ENCODE data around the gene KSR2.
A peak's percentile ranks its signal among the peaks of the same experiment; 100 is the strongest.

Gene KSR2

GRCh38 chr12:117908411-117908810 lies 60.4 kb downstream of the KSR2 start:
- H2BK12ac ChIP-seq (ENCODE audit: low read length) = no peak overlapping the region
- WGBS (ENCODE audit: extremely low coverage, insufficient coverage, insufficient read length) = no CpG with 5 or more reads among the region's 5 CpGs
- peak; percentile 52 to 91 for DNase-seq
- H3K4ac ChIP-seq (ENCODE audit: low read depth, low read length) = no peak overlapping the region
- no peaks in the 10 kb centered on the region for H3K9me3 ChIP-seq (ENCODE audit: insufficient read depth, low read depth, low read length)
- no peaks in the 10 kb centered on the region for H3K79me2 ChIP-seq (ENCODE audit: control insufficient read depth, insufficient read depth, low read length, poor library complexity)
- H3K79me1 ChIP-seq (ENCODE audit: low read length) = no peaks in the 10 kb centered on the region
- no peak overlapping the region for H3K14ac ChIP-seq (ENCODE audit: low read length)
- no peak overlapping the region for H4K91ac ChIP-seq (ENCODE audit: low read depth, low read length)
- no peak overlapping the region for H3K18ac ChIP-seq (ENCODE audit: low read length)
- H4K12ac ChIP-seq (ENCODE audit: low read depth, low read length) = no peak overlapping the region
- H3K27ac ChIP-seq (ENCODE audit: low read depth, low read length) = no peak overlapping the region
- H3K9ac ChIP-seq (ENCODE audit: low read length) = no peak overlapping the region
- H2BK120ac ChIP-seq (ENCODE audit: insufficient read depth, low read length, poor library complexity) = no peak overlapping the region
- H2AK5ac ChIP-seq (ENCODE audit: low read length) = no peak overlapping the region
- no peak overlapping the region for H2BK5ac ChIP-seq (ENCODE audit: low read depth, low read length, poor library complexity)
- H3K4me1 ChIP-seq (ENCODE audit: control insufficient read depth in 1 of 2, insufficient read depth in 2 of 2, low read length in 2 of 2) = no peaks in the 10 kb centered on the region
- no peaks in the 10 kb centered on the region for H3K36me3 ChIP-seq (ENCODE audit: control insufficient read depth in 1 of 2, insufficient read depth in 2 of 2, low read length in 2 of 2)
- H3K27me3 ChIP-seq (ENCODE audit: insufficient read depth, low read length) = no peaks in the 10 kb centered on the region
- no peak overlapping the region for H2AFZ ChIP-seq (ENCODE audit: insufficient read depth, low read length, poor library complexity)
- no peak overlapping the region for H3K4me2 ChIP-seq (ENCODE audit: low read length)
- H3K4me3 ChIP-seq (ENCODE audit: low read depth, low read length) = no peak overlapping the region
- H3K23ac ChIP-seq (ENCODE audit: low read length) = no peak overlapping the region
- no peak overlapping the region for H4K8ac ChIP-seq (ENCODE audit: low read depth, low read length)

DNA sequence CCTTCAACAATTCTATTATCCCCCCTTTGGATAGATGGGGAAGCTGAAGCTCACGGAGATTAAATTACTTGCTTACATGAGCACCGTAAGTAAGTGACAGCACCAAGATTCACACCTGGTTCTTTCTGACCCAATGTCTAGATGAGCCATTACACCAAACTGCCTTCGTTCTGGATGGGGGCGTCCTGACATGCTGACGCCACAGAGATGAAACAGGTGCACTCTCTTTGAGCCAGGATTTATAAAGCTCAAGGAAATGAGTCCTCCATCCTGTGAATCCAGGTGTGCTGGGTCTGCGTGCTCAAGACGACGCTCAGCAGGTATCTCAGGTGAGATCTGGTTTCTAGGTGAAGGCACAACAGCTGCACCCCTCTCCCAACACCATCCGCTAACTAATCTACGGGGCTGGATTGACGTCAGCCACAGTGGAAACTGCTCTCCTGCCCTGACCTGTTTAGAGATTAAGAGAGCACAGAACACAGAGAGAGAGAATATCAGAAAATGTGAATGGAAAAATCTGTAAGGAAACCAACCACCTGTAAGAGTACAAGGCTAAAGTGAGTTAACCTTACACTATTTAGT lies 61.6 kb downstream of the KSR2 start:
- Histone ChIP-seq H3K4me3 (ENCODE audit: low read depth, low read length) (no peak overlapping the region), H3K4me2 (ENCODE audit: low read length) (no peak overlapping the region), H2BK5ac (ENCODE audit: low read depth, low read length, poor library complexity) (no peak overlapping the region), H3K14ac (ENCODE audit: low read length) (no peak overlapping the region), H2BK120ac (ENCODE audit: insufficient read depth, low read length, poor library complexity) (no peak overlapping the region), H3K4ac (ENCODE audit: low read depth, low read length) (no peak overlapping the region), H3K79me2 (ENCODE audit: control insufficient read depth, insufficient read depth, low read length, poor library complexity) (no peaks in the 10 kb centered on the region), H4K8ac (ENCODE audit: low read depth, low read length) (no peak overlapping the region), H3K36me3 (ENCODE audit: control insufficient read depth in 1 of 2, insufficient read depth in 2 of 2, low read length in 2 of 2) (no peaks in the 10 kb centered on the region), H3K4me1 (ENCODE audit: control insufficient read depth in 1 of 2, insufficient read depth in 2 of 2, low read length in 2 of 2) (no peaks in the 10 kb centered on the region), H3K18ac (ENCODE audit: low read length) (no peak overlapping the region), H3K9me3 (ENCODE audit: insufficient read depth, low read depth, low read length) (no peaks in the 10 kb centered on the region), H4K12ac (ENCODE audit: low read depth, low read length) (no peak overlapping the region), H3K23ac (ENCODE audit: low read length) (no peak overlapping the region), H4K91ac (ENCODE audit: low read depth, low read length) (no peak overlapping the region), H3K79me1 (ENCODE audit: low read length) (no peaks in the 10 kb centered on the region), H2AFZ (ENCODE audit: insufficient read depth, low read length, poor library complexity) (no peak overlapping the region), H3K27me3 (ENCODE audit: insufficient read depth, low read length) (no peaks in the 10 kb centered on the region), H2AK5ac (ENCODE audit: low read length) (no peak overlapping the region), H2BK12ac (ENCODE audit: low read length) (no peak overlapping the region), H3K9ac (ENCODE audit: low read length) (no peak overlapping the region), H3K27ac (ENCODE audit: low read depth, low read length) (no peak overlapping the region)
- no CpG with 5 or more reads among the region's 11 CpGs for WGBS (ENCODE audit: extremely low coverage, insufficient coverage, insufficient read length)
- peak; percentile 65 to 71 for DNase-seq

- Histone ChIP-seq H2BK12ac (ENCODE audit: low read length) (no peak overlapping the region), H3K27ac (ENCODE audit: low read depth, low read length) (no peak overlapping the region), H3K14ac (ENCODE audit: low read length) (no peak overlapping the region), H3K4me1 (ENCODE audit: control insufficient read depth in 1 of 2, insufficient read depth in 2 of 2, low read length in 2 of 2) (no peaks in the 10 kb centered on the region), H3K23ac (ENCODE audit: low read length) (no peak overlapping the region), H3K4me3 (ENCODE audit: low read depth, low read length) (no peak overlapping the region), H2AK5ac (ENCODE audit: low read length) (no peak overlapping the region), H4K8ac (ENCODE audit: low read depth, low read length) (no peak overlapping the region), H3K27me3 (ENCODE audit: insufficient read depth, low read length) (no peaks in the 10 kb centered on the region), H3K9me3 (ENCODE audit: insufficient read depth, low read depth, low read length) (peaks cover 2% of the 10 kb centered on the region), H4K12ac (ENCODE audit: low read depth, low read length) (no peak overlapping the region), H3K9ac (ENCODE audit: low read length) (no peak overlapping the region), H2BK120ac (ENCODE audit: insufficient read depth, low read length, poor library complexity) (no peak overlapping the region), H3K4me2 (ENCODE audit: low read length) (no peak overlapping the region), H2AFZ (ENCODE audit: insufficient read depth, low read length, poor library complexity) (no peak overlapping the region), H3K18ac (ENCODE audit: low read length) (no peak overlapping the region), H3K36me3 (ENCODE audit: control insufficient read depth in 1 of 2, insufficient read depth in 2 of 2, low read length in 2 of 2) (no peaks in the 10 kb centered on the region), H3K4ac (ENCODE audit: low read depth, low read length) (no peak overlapping the region), H3K79me2 (ENCODE audit: control insufficient read depth, insufficient read depth, low read length, poor library complexity) (no peaks in the 10 kb centered on the region), H2BK5ac (ENCODE audit: low read depth, low read length, poor library complexity) (no peak overlapping the region), H3K79me1 (ENCODE audit: low read length) (no peaks in the 10 kb centered on the region), H4K91ac (ENCODE audit: low read depth, low read length) (no peak overlapping the region)
- no CpG with 5 or more reads among the region's 6 CpGs for WGBS (ENCODE audit: extremely low coverage, insufficient coverage, insufficient read length)
- DNase-seq = peak; percentile 90 to 93
Measured at GRCh38 chr12:117904051-117904450, 64.7 kb downstream of the KSR2 start.

DNA sequence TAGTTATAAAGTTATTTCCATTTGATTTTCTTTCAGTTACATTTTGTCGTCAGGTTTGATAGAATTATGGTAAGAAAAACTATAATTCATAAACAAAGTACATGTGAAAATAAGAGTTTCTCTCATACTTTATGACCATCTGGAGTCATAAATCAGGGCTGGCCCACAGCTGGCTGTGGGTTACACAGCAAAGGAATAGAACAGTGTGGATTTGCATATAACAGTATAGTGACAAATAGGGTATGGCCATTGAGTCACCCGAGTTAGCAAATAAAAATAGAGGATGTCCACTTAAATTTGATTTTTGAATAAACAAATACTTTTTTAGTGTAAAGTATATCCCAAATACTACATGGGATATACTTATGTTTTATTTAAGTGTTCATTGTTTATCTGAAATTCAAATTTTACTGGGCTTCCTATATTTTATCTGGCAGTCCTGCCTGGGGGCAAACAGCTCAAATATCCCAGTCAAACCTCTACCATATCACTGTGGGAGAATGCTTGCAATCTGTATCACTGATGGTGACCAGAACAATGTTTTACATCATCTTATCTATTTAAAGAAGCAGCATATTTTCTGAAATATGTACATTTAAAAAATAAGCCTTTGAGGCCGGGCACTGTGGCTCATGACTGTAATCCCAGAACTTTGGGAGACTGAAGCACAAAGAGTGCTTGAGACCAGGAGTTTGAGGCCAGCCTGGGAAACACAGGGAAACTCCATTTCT lies 65.5 kb downstream of the KSR2 start:
- Histone ChIP-seq H3K4ac (ENCODE audit: low read depth, low read length) (no peak overlapping the region), H2BK12ac (ENCODE audit: low read length) (no peak overlapping the region), H4K12ac (ENCODE audit: low read depth, low read length) (no peak overlapping the region), H3K27me3 (ENCODE audit: insufficient read depth, low read length) (no peaks in the 10 kb centered on the region), H4K91ac (ENCODE audit: low read depth, low read length) (no peak overlapping the region), H3K4me2 (ENCODE audit: low read length) (no peak overlapping the region), H3K23ac (ENCODE audit: low read length) (no peak overlapping the region), H2BK5ac (ENCODE audit: low read depth, low read length, poor library complexity) (no peak overlapping the region), H3K14ac (ENCODE audit: low read length) (no peak overlapping the region), H3K18ac (ENCODE audit: low read length) (no peak overlapping the region), H2AFZ (ENCODE audit: insufficient read depth, low read length, poor library complexity) (no peak overlapping the region), H3K27ac (ENCODE audit: low read depth, low read length) (no peak overlapping the region), H3K4me1 (ENCODE audit: control insufficient read depth in 1 of 2, insufficient read depth in 2 of 2, low read length in 2 of 2) (no peaks in the 10 kb centered on the region), H3K9ac (ENCODE audit: low read length) (no peak overlapping the region), H3K9me3 (ENCODE audit: insufficient read depth, low read depth, low read length) (peaks cover 2% of the 10 kb centered on the region), H4K8ac (ENCODE audit: low read depth, low read length) (no peak overlapping the region), H2AK5ac (ENCODE audit: low read length) (no peak overlapping the region), H3K4me3 (ENCODE audit: low read depth, low read length) (no peak overlapping the region), H3K79me1 (ENCODE audit: low read length) (no peaks in the 10 kb centered on the region), H2BK120ac (ENCODE audit: insufficient read depth, low read length, poor library complexity) (no peak overlapping the region), H3K36me3 (ENCODE audit: control insufficient read depth in 1 of 2, insufficient read depth in 2 of 2, low read length in 2 of 2) (no peaks in the 10 kb centered on the region), H3K79me2 (ENCODE audit: control insufficient read depth, insufficient read depth, low read length, poor library complexity) (no peaks in the 10 kb centered on the region)
- WGBS (ENCODE audit: extremely low coverage, insufficient coverage, insufficient read length) = no CpG with 5 or more reads among the region's 3 CpGs
- peak; percentile 80 to 91 for DNase-seq
